DND-41 (cell line): ENCODE results near the gene FEM1C.

Experiments
- EZH2 ChIP-seq: IDR thresholded peaks from 3 replicates; pipeline ENCODE4 v1.6.1; 2012; ENCODE audit warnings: borderline replicate concordance, low read depth, mild to moderate bottlenecking, moderate library complexity, low read length, inconsistent platforms; ENCODE audit not compliant: severe bottlenecking
- TF ChIP-seq, protein P1 (sequence below): IDR thresholded peaks from 2 replicates; pipeline ENCODE4 v1.5.1; 2012; ENCODE audit warnings: borderline replicate concordance, low read length, moderate library complexity, mild to moderate bottlenecking; ENCODE audit not compliant: poor library complexity, severe bottlenecking; ENCODE audit errors: extremely low read depth

DNA sequence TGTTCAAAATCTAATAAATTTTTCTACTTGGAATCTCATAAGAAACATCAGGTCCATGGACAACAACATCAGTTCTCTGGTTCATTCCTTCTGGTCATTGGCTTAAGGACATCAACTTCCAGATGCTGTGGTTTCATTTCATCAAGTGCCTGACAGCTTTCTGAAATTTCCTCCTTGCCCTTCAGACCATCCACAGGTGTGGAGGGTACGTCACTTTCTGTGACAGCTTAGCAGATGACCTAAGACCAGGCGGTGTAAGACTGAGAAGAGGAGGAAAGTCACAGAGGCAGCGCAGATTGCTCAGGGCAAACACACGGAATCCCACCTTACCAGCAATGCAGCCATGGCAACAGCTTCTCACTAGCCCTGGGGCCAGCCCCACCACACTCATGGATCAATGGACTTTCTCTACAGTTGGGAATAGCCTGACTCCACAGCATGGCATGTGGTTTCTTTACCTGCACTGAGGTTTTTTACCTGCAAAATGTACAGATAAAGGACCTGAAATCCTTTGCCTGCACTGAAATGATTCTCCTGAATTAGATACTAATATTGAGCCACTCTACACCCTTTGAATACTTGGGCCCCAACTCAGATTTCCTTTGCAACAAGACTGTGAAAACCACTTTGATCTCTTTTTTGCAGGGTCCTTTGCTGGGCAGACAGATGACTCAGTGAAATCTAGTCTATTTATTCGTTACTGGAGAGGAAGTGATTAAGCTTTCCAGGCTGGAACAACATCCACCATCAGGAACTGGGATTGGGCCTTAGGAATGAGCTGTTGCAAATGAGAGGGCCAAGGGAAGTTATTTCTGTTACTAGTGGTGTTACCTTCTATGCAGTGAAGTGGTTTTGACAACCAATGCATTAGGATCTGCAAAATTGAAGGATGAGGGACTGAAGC lies 30.8 kb upstream of the FEM1C start:
- no peak for TF ChIP-seq EZH2
- TF ChIP-seq, protein P1, sequence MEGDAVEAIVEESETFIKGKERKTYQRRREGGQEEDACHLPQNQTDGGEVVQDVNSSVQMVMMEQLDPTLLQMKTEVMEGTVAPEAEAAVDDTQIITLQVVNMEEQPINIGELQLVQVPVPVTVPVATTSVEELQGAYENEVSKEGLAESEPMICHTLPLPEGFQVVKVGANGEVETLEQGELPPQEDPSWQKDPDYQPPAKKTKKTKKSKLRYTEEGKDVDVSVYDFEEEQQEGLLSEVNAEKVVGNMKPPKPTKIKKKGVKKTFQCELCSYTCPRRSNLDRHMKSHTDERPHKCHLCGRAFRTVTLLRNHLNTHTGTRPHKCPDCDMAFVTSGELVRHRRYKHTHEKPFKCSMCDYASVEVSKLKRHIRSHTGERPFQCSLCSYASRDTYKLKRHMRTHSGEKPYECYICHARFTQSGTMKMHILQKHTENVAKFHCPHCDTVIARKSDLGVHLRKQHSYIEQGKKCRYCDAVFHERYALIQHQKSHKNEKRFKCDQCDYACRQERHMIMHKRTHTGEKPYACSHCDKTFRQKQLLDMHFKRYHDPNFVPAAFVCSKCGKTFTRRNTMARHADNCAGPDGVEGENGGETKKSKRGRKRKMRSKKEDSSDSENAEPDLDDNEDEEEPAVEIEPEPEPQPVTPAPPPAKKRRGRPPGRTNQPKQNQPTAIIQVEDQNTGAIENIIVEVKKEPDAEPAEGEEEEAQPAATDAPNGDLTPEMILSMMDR: no peak
